Stomach smooth muscle (tissue), 2 donors: Measurements from ENCODE around the gene TPSB2.
"Not testable (repeated sequence)": the region's sequence is repeated elsewhere in the genome, so short reads cannot be mapped to it uniquely, and the experiment has no call there.

Experiments
- H3K27ac ChIP-seq: one replicate; pipeline ENCODE4 v1.7.0; 2013; ENCODE audit warnings: mild to moderate bottlenecking, low read length, inconsistent platforms
- H3K27me3 ChIP-seq, 2 donors: one replicate each; pipeline ENCODE4 v1.7.0; 2013; ENCODE audit warnings: low read length in 2 of 2; ENCODE audit not compliant: insufficient read depth in 2 of 2, control insufficient read depth in 1 of 2
- H3K36me3 ChIP-seq, 2 donors: one replicate each; pipeline ENCODE4 v1.7.0; 2013; ENCODE audit warnings: low read length in 2 of 2; ENCODE audit not compliant: control insufficient read depth in 2 of 2, insufficient read depth in 2 of 2
- H3K4me1 ChIP-seq: one replicate; pipeline ENCODE4 v1.7.0; 2013; ENCODE audit warnings: low read length; ENCODE audit not compliant: control insufficient read depth, insufficient read depth
- H3K4me3 ChIP-seq, 2 donors: one replicate each; pipeline ENCODE4 v1.7.0; 2013; ENCODE audit warnings: low read length in 2 of 2
- H3K9ac ChIP-seq, 2 donors: one replicate each; pipeline ENCODE4 v1.7.0; 2013; ENCODE audit warnings: low read length in 2 of 2, mild to moderate bottlenecking in 1 of 2
- H3K9me3 ChIP-seq, 2 donors: one replicate each; pipeline ENCODE4 v1.7.0; 2013; ENCODE audit warnings: low read length in 2 of 2; ENCODE audit not compliant: control insufficient read depth in 2 of 2
- donor health status: healthy.
- donor health status: Pancreatic carcinoma.

The TPSB2 gene

GRCh38 chr16:1208239-1208830 lies 21.6 kb downstream of the TPSB2 start:
- Histone ChIP-seq H3K9ac (no peak overlapping the region), H3K4me1 (peaks cover 2% of the 10 kb centered on the region), H3K27ac (no peak overlapping the region), H3K36me3 (peaks cover 30 to 31% of the 10 kb centered on the region in 2 donors), H3K27me3 (no peaks in the 10 kb centered on the region), H3K9me3 (no peaks in the 10 kb centered on the region), H3K4me3 (no peak overlapping the region)

GRCh38 chr16:1206786-1207185 lies 23.2 kb downstream of the TPSB2 start:
- no peak overlapping the region for H3K27ac ChIP-seq
- H3K9ac ChIP-seq = no peak overlapping the region
- H3K27me3 ChIP-seq = no peaks in the 10 kb centered on the region
- peaks cover 35 to 36% of the 10 kb centered on the region in 2 donors for H3K36me3 ChIP-seq
- peaks cover 2% of the 10 kb centered on the region for H3K4me1 ChIP-seq
- H3K9me3 ChIP-seq = no peaks in the 10 kb centered on the region
- no peak overlapping the region for H3K4me3 ChIP-seq

- Histone ChIP-seq H3K4me1 (peaks cover 2% of the 10 kb centered on the region), H3K27ac (no peak overlapping the region), H3K4me3 (no peak overlapping the region), H3K36me3 (peaks cover 34 to 36% of the 10 kb centered on the region in 2 donors), H3K9ac (no peak overlapping the region), H3K9me3 (no peaks in the 10 kb centered on the region), H3K27me3 (no peaks in the 10 kb centered on the region)
Measured at GRCh38 chr16:1206326-1206725, 23.7 kb downstream of the TPSB2 start.

GRCh38 chr16:1204933-1205332 lies 25.1 kb downstream of the TPSB2 start:
- H3K27me3 ChIP-seq = no peaks in the 10 kb centered on the region
- H3K9ac ChIP-seq = no peak overlapping the region
- no peak overlapping the region for H3K27ac ChIP-seq
- H3K36me3 ChIP-seq = peaks cover 27 to 36% of the 10 kb centered on the region in 2 donors
- H3K4me1 ChIP-seq = peaks cover 2% of the 10 kb centered on the region
- H3K9me3 ChIP-seq = no peaks in the 10 kb centered on the region
- no peak overlapping the region for H3K4me3 ChIP-seq

GRCh38 chr16:1202274-1202673 lies 27.7 kb downstream of the TPSB2 start:
- Histone ChIP-seq H3K36me3 (peaks cover 25 to 32% of the 10 kb centered on the region in 2 donors), H3K27ac (no peak overlapping the region), H3K9ac (no peak overlapping the region), H3K4me3 (no peak overlapping the region), H3K4me1 (peaks cover 2% of the 10 kb centered on the region), H3K9me3 (no peaks in the 10 kb centered on the region), H3K27me3 (no peaks in the 10 kb centered on the region)

- no peak overlapping the region for H3K4me3 ChIP-seq
- H3K4me1 ChIP-seq = peaks cover 6% of the 10 kb centered on the region
- peaks cover 27 to 29% of the 10 kb centered on the region in 2 donors for H3K36me3 ChIP-seq
- H3K9ac ChIP-seq = no peak overlapping the region
- H3K27me3 ChIP-seq = no peaks in the 10 kb centered on the region
- no peaks in the 10 kb centered on the region for H3K9me3 ChIP-seq
- H3K27ac ChIP-seq = no peak overlapping the region
Measured at GRCh38 chr16:1201444-1201843, 28.5 kb downstream of the TPSB2 start.

GRCh38 chr16:1200014-1200627 lies 29.9 kb downstream of the TPSB2 start:
- H3K9me3 ChIP-seq = no peaks in the 10 kb centered on the region
- H3K4me1 ChIP-seq = peaks cover 4% of the 10 kb centered on the region
- H3K9ac ChIP-seq = no peak overlapping the region
- H3K4me3 ChIP-seq = no peak overlapping the region
- no peaks in the 10 kb centered on the region for H3K27me3 ChIP-seq
- peaks cover 17 to 28% of the 10 kb centered on the region in 2 donors for H3K36me3 ChIP-seq
- H3K27ac ChIP-seq = no peak overlapping the region

GRCh38 chr16:1199347-1200013 lies 30.5 kb downstream of the TPSB2 start:
- Histone ChIP-seq H3K9ac (no peak overlapping the region), H3K27me3 (no peaks in the 10 kb centered on the region), H3K4me1 (peaks cover 7% of the 10 kb centered on the region), H3K9me3 (no peaks in the 10 kb centered on the region), H3K27ac (no peak overlapping the region), H3K36me3 (peaks cover 15 to 26% of the 10 kb centered on the region in 2 donors), H3K4me3 (no peak overlapping the region)

- H3K36me3 ChIP-seq = peaks cover 15 to 22% of the 10 kb centered on the region in 2 donors
Measured at GRCh38 chr16:1198671-1199346, 31.2 kb downstream of the TPSB2 start.

GRCh38 chr16:1198194-1198593 lies 31.8 kb downstream of the TPSB2 start:
- no peak overlapping the region for H3K27ac ChIP-seq

More at GRCh38 chr16:1198671-1199346, 31.2 kb downstream of the TPSB2 start:
- not testable (repeated sequence) for H3K27me3 ChIP-seq, H3K9ac ChIP-seq, H3K9me3 ChIP-seq, H3K27ac ChIP-seq, H3K4me3 ChIP-seq
- peaks cover 14% of the 10 kb centered on the region for H3K4me1 ChIP-seq

More at GRCh38 chr16:1198194-1198593, 31.8 kb downstream of the TPSB2 start:
- H3K27me3 ChIP-seq = no peaks in the 10 kb centered on the region
- no peak overlapping the region for H3K9ac ChIP-seq
- H3K9me3 ChIP-seq = no peaks in the 10 kb centered on the region
- peaks cover 20% of the 10 kb centered on the region for H3K4me1 ChIP-seq
- H3K4me3 ChIP-seq = no peak overlapping the region
- peaks cover 12 to 17% of the 10 kb centered on the region in 2 donors for H3K36me3 ChIP-seq
